SK-N-MC (cell line): ENCODE results near the gene PLXNA1.

Experiments
- EZH2 ChIP-seq: fragments of 200-600 bp; sonication (generic); IDR thresholded peaks from one replicate; pipeline ENCODE4 v1.6.1; 2017; ENCODE audit warnings: antibody characterized with exemption
- FOXP2 ChIP-seq: optimal IDR thresholded peaks from 2 replicates; pipeline ENCODE3; 2011; ENCODE audit warnings: mild to moderate bottlenecking, moderate library complexity; ENCODE audit not compliant: insufficient read depth; ENCODE audit errors: extremely low read length, control extremely low read depth
- POLR2AphosphoS5 ChIP-seq: IDR thresholded peaks from 2 replicates; pipeline ENCODE4 v1.6.1; 2012; ENCODE audit warnings: mild to moderate bottlenecking, low read depth, low read length, borderline replicate concordance

DNA sequence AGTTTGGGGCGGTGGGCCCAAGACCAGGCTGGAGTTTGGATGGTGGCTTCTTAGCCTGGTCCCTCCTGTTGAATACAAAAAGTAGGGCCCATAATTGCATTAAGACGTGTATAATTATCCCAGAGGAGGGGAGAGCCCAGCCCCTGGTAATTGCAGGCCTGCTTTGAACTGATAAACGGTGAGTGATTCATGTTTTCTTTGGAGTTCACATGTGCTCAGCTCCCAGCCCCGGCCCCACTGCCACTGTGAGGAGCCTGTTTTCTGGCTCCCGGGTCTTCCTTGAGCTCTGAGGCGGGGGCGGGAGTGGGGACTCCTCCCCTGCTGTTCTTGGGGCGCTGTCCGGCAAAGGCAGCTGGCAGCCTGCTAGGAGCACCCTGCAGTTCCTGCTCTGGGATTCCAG, 3.1 kb downstream of the PLXNA1 start:
- TF ChIP-seq EZH2 (no peak), POLR2AphosphoS5 (no peak), FOXP2 (no peak)
